ENCODE measurements around the gene NUP54.

NUP54 gene

GRCh38 chr4:76144546-76144945 is 3.7 kb downstream of the NUP54 start:
- no peak for DNase-seq

DNA sequence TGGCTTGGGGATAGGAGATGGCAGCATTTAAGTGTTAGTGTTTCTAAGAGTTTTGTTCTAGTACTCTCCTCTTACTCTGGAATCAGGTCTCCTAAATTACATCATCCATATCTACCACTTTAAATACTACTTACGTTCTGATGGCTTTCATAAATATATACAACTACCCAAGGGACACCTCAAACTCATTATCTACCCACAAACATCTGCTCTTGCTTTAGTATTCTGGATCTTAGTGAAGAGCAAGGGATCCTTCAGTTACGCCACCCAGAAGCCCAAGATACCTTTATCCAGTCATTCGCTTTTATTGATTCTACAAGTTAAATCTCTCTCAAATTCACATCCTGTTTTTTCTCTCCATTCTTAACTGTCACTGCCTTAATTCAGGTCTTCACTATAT is 7.0 kb downstream of the NUP54 start:
- DNase-seq, result no peak

GRCh38 chr4:76127754-76128153 is 20.4 kb downstream of the NUP54 start:
- DNase-seq, result no peak

GRCh38 chr4:76125816-76126215 is 22.4 kb downstream of the NUP54 start:
- DNase-seq, result no peak

DNA sequence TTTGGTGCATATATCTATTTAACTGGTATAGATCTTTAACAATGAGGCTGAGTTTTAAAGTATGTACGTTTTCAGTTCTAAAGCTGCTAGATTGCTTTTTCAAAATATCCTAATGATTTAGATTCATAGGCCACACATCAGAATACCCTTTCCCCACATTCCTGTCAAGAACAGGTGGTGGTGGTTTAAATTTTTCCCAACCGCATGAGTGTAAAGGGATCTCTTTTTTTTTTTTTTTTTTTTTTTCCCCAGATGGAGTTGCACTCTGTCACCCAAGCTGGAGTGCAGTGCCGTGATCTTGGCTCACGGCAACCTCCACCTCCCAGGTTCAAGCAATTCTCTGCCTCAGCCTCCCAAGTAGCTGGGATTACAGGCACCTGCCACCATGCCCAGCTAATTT is 28.0 kb downstream of the NUP54 start:
- no peak for DNase-seq

- DNase-seq, result no peak
These were observed 30.7 kb downstream of the NUP54 start for GRCh38 chr4:76117536-76117935.

DNA sequence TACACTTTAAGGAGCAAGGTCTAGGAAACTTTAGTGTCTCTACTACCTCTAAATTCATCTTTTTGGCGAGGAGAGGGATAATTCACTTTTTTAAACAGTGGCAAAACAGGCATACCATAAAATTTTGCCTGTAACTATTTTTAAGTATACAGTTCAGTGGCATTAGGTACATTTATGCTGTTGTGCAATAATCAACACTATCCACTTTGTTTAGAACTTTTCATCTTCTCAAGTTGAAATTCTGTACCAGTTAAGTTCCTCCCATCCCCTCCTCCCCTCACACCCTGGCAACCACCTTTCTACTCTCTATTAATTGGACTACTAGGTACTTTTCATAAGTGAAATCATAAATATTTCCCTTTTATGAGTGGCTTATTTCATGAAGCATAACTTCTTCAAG is 31.4 kb downstream of the NUP54 start:
- no peak for DNase-seq

DNA sequence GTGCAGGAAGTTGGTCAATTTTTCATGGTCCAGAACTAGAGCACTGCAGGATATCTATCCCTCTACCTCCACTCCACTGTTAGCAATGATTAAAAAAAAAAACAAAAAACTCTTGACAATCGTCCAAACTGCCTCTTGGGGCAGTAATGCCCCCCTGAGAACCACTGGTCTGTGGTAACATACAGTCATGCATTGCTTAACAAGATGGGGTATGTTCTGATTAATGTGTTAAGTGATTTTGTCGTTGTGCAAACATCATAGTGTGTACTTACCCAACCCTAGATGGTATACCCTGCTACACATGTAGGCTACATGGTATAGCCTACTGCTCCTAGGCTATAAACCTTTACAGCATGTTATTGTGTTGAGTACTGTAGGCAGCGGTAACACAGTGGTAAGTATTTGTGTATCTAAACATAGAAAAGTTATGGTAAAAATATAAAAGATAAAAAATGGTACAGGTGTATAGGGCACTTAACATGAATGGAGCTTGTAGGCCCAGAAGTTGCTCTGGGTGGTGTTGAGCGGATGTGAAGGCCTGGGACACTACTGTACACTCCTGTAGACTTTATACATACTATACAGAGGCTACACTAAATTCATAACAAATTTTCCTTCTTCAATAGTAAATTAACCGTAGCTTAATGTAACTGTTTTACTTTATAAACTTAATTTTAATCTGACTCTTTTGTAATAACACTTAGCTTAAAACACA is 39.6 kb downstream of the NUP54 start:
- no peak for DNase-seq

DNA sequence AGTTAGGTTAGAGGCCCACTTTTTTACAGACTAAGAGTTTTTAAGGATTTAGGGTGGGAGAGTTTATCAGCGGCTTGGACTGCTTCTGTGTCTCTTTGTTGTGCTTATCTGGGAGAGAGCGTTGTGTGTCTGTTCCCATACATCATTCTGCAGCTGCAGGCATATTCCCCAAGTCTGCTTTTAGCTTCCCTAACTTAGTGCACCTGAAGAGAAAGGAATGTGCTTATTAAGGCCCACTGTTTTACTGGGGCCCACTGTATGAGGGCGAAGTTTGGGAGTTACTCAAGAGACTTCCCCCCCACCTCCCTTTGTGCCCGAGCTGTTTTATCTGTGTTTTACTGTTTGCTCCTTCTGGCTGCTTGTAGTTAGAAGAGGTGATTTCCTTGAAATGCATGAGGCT is 41.8 kb downstream of the NUP54 start:
- DNase-seq, result no peak

DNA sequence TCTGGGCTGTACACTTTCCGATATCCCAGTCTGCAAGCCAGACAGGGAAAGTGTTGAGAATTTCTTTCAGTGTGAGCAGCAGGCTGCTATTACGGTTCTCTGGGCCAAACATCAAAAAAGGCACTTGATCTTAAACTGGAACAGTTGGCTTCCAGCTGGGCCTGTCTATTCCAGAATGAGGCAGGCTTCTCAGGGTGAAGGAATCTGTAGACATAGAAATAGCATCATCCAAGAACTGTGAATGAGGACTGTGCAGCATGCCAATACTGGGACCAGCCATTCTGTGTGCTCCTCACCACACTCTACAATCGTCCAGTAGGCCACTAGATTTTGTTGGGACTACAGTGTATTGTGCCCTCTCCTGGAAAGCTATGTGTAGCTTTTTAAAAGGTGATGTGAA is 42.5 kb downstream of the NUP54 start:
- DNase-seq, result no peak

DNA sequence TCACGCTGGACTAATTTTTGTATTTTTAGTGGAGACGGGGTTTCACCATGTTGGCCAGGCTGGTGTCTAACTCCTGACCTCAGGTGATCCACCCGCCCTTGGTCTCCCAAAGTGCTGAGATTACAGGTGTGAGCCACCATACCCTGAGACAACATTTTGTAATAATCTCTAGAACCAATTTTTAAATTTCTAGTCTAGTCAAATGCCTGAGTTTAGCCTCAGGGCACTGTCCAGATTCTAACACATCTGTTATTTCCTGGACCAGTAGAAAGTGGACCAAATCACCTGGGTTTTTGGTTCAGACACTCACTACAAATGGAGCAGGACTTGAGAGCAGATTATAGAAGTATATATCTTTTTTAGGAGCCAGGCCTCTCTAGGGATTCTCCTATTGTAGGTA is 52.1 kb downstream of the NUP54 start:
- no peak for DNase-seq

- no peak for DNase-seq
These were observed 52.6 kb downstream of the NUP54 start for GRCh38 chr4:76095568-76095967.

DNA sequence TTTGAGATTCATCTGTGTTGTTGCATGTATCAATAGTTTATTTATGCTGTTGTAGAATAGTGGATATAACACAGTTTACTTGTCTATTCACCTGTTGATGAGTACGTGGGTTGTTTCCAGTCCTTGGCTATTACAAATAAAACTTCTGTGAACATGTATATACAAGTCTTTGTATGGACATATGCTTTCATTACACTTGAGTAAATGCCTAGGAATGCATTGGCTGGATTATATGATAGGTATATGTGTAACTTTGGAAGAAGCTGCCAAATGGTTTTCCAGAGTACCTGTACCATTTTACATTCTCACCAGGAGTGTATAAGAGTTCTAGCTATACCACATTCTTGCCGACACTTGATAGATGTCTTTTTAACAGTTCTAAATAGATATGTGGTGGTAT is 57.1 kb downstream of the NUP54 start:
- DNase-seq, result no peak

- DNase-seq, result no peak
These were observed 57.9 kb downstream of the NUP54 start for GRCh38 chr4:76090241-76090691.

DNA sequence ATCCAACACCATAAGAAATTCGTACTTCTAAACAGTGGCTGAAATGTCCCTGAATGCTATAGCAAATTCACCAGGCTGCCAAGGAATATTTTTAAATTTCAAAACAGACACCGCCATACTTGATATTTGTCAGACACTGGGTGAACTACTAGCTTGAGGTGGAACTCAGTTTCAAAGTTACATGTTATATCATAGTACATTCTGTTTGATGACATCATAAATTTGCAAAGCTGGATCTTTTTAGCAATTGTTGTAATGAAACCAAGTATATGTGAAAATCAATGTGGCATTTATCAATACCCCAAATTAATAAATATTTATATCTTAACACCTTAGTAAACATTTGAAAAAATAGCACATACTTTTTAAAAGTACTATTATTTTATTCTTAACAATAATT is 59.5 kb downstream of the NUP54 start:
- DNase-seq, result no peak

DNA sequence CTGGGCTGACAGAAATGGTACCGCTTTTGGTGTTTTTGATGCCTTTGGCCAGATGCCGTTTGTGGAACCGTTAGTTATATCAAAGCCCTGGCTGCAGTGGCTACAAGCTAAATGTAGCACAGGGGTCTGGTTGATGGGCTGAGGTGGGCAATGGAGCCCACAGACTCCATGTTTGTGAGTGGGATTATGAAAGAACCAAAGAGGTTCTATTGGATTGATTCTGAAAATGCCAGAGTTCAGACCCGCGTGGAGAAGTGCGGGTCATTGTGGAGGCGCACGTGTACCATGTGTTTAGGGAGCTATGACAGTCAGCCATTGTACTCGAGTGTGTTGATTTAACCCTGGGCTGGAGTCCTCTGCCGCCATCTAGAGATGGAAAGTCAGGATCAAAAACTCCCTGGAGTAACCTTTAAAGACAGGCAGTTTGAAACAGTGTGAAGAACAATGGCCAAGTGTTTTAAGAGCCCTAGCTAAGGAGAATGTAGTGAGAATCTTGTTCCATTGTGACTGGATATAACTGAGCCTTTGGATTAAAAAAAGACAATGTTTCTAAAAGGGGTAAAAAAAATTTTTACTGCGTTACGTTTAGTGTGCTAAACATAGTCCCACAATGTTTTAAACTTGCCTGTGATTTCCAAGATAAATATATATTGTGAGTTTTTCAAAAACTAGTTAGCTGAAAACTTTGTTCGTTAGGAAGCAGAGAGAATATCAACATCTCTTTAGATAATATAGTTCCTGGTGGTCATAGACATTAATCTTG is 61.0 kb downstream of the NUP54 start:
- DNase-seq, result no peak

- DNase-seq, result no peak
These were observed 63.7 kb downstream of the NUP54 start for GRCh38 chr4:76084542-76084941.

GRCh38 chr4:76083386-76083988 is 64.7 kb downstream of the NUP54 start:
- DNase-seq, result no peak

DNA sequence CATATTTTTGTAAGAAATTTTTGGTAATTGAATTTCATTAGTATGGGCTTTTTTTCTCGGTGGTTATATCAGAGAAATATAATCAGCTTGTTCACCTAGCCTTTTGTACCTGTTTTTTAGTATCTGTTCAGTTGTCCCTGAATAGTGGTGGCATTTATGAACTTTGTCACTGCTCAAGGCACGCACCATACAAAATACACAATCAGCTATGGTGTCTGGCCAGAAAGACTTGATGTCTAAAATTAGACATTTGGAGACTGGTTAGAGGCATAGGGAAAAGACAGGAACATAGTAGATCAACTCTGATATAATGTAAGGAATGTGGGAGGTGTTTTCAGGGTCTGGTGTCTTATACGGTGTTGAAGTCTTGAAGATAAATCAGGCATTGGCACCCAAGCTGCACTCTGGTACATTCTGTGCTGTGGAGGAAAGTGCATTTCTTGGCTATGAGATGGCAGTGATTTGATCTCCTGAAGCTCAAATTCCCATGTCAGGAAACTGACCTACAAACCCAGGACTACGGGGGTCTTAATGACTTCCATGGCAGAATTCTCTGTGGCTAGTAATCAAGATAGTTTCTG is 70.1 kb downstream of the NUP54 start:
- DNase-seq, result no peak

DNA sequence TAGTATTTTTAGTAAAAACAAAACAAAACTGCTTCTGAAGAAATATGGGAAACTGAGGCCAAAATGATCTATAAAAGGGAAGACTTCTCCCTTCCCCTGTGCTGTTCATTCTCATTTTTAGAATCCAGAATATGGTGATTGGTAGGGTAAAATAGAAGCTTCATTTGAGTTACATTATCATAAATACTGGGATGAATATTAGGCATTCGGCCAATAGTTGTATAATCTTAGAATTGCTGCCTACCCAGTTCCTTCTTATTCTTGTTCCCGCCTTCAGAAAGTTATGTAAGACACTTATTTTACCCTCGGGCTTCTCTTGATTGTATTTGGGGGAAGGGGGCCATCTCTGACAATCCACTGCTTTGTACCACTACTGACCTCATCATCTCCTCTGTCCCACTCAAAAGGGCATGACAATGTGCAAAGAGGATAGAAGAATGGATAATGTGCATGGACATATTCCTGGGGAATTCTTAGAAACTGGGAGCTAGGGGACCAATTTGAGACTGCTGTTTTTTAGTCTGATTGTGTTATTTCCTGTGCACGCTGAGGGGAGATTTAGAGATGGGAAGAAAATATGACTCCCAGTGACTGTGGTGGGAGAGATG is 73.1 kb downstream of the NUP54 start:
- no peak for DNase-seq

- DNase-seq, result no peak
These were observed 73.7 kb downstream of the NUP54 start, which contains the start of gene ART3 for GRCh38 chr4:76074468-76074867. Gene ART3 (plus strand): TSS chr4:76074709. CDS start chr4:76075890, 1,181 bp downstream.

- DNase-seq, result no peak
These were observed 75.4 kb downstream of the NUP54 start for GRCh38 chr4:76072760-76073159.

GRCh38 chr4:76067652-76068286 is 80.4 kb downstream of the NUP54 start:
- DNase-seq, result peak; percentile 21 to 61 (median 40)
